ENCODE measurements around the gene ANKRD61.
"Not testable (repeated sequence)": the region's sequence is repeated elsewhere in the genome, so short reads cannot be mapped to it uniquely, and the experiment has no call there.

ANKRD61 gene

DNA sequence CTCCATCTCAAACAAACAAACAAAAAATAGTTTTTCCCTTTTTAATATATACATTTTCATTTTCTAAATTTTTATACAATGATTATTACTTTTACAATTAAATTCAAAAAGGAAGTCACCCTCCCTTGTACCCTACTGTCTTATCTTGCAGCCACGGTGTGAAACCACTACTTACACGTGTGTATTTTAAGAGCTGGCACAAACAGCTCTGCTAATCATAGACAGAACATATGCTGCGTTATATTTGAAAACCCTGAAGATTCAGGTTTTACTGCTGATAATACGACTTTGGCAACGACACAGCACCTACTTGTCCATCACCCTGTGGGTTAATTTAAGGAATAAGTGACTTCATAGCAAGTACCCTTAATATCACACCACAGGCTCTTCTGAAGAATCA, 991 bp downstream of the ANKRD61 start:
- no peak for FAIRE-seq

DNA sequence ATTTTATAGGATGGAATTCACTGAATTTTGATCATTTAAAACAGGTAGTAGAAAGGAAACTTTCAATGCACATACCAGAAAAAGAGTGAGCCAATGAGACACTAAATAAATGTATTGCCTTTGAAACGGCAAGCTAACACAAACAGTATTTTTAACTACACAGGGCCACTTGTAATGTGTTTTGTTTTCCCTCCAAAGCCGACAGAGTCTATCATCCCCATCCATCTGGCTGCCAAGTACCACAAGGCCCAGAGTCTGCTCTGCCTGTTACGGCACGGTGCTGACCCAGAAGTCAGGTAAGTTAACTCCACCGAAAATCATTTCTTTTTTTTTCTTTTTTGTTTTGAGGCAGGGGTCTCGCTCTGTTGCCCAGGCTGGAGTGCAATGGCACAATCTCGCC, 1.5 kb downstream of the ANKRD61 start:
- FAIRE-seq, result no peak

GRCh38 chr7:6035165-6035564, 4.0 kb downstream of the ANKRD61 start:
- no peak for FAIRE-seq

- no peak for FAIRE-seq
Measured at GRCh38 chr7:6035686-6036085, 4.5 kb downstream of the ANKRD61 start.

DNA sequence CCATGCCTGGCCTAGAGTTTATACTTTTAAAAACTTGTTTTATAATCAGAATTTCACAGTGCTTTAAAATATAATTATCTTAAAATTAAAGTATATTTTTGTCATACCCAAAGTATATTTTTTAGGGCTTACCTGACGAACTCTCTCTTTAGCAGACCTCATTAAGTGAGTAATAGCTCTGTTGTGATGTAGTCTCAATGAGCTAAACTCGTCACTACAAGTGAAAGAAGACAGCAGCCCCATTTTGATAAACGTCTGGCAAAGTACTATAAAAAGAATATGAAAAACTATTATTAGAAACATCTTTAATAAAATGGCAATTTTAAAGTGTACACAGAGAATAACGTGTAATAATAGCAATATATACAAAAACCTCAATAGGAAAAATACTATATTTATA, 18.6 kb downstream of the ANKRD61 start:
- no peak for FAIRE-seq

DNA sequence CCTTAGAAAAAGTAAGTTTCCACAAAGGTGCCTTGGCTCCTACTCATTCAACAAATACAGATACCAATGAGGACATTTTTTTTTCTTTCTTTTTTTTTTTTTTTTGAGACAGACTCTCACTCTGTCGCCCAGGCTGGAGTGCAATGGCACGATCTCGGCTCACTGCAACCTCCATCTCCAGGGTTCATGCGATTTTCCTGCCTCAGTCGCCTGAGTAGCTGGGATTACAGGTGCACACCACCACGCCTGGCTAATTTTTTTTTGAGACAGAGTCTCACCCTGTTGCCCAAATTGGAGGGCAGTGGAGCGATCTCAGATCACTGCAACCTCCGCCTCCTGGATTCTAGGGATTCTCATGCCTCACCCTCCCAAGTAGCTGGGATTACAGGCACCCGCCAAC, 20.0 kb downstream of the ANKRD61 start:
- FAIRE-seq, result not testable (repeated sequence)

- FAIRE-seq, result no peak
Measured at GRCh38 chr7:6056616-6057015, 25.4 kb downstream of the ANKRD61 start.

DNA sequence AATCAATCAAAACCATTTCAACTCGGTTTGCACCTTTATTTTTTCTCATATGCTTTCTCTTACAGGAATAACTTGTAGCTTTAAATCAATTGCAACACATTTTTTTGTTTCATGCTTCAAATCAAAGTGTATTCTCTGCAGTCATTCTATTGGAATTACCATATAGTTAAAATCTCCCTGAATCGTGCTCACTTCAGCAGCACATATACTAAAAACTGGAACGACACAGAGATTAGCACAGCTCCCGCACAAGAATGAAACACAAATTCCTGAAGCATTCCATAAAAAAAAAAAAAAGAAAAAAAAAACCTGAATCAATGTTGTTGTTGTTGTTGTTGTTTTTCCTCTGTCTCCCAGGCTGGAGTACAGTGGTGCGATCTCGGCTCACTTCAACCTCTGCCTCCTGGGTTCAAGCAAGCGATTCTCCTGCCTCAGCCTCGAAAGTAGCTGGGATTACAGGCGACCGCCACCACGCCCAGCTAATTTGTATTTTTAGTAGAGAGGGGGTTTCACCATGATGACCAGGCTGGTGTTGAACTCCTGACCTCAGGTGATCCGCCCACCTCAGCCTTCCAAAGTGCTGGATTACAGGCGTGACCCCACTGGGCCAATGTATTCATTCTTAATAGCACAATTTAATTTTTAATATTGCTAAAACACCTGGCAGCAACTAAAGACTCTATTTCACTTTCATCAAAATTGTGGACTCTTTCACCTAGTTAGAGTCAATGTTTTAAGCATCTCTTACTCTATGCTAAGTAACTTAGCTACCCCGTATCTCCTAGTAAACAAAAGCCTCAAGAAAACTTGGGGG, 26.3 kb downstream of the ANKRD61 start:
- FAIRE-seq, result no peak

DNA sequence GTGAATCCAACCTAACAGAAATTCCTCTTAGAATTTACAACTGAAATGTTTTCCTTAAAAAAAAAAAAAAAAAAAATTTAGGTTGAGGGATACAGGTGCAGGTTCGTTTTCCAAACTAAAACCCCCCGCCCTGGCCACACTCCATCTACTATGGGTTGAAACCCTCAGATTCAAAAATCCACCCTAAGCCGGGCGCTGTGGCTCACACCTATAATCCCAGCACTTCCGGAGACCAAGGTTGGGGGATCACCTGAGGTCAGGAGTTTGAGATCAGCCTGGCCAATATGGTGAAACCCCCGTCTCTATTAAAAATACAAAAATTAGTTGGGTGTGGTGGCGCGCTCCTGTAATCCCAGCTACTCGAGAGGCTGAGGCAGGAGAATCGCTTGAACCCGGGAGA, 28.8 kb downstream of the ANKRD61 start:
- FAIRE-seq, result not testable (repeated sequence)

DNA sequence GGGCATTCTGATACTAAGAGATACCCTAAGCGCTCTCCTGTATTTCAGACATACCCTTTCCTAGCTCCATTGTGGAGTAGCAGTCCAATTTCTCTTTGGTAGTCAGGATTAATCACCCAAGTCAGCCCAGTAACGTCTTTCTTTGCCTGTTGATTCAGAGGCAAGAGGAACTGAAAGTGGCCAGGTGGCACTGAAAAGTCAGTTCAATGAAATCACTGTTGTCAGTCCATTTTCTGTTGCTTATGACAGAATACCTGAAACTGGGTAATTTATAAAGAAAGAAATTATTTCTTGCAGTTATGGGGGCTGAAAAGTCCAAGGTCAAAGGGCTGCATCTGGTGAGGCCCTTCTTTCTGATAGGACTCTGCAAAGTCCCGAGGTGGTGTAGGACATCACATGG, 40.2 kb downstream of the ANKRD61 start:
- no peak for FAIRE-seq

DNA sequence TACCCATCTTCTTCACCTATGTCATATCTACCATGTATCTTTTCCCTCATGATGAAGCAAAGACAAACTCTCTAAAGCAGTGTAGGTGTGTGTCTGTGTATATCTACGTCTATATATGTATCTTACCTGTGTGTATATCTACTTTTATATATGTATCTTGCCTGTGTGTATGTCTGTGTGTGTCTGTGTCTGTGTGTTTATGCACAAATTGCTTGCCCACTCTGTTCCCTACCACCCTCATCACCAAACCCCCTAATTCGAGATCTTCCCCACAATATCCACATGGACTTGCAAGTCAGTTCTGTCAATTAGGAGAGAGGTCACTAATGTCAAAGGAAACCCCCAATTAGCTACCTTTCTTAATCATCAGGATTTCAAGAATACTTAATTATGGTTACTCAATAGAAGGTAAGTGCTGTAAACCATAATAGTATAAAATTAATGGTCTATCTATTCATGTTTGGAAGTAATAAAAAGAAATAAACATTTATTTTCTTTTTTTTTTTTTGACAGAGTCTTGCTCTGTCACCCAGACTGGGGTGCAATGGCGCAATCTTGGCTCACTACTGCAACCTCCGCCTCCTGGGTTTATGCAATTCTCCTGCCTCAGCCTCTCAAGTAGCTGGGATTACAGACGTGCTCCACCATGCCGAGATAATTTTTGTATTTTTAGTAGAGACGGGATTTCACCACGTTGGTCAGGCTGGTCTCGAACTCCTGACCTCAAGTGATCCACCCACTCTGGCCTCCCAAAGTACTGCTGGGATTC, 43.6 kb downstream of the ANKRD61 start:
- no peak for FAIRE-seq

DNA sequence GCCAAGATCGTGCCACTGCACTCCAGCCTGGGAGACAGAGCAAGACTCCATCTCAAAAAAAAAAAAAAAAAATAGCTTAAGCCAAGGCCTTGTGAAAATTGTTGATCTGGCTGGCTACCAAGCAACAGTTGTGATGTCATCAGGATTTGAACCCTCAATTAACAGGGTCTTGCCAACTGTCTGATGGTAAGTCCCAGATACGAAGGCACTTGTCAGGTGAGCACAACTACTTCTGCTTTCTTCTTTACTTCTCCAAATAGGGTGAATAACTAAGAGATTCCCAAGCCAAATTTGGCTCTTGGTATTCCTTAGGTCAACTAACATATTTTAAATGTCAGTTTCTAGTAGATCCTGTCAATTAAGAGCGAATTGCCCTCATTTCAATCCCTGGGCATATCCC, 47.4 kb downstream of the ANKRD61 start:
- FAIRE-seq, result no peak

DNA sequence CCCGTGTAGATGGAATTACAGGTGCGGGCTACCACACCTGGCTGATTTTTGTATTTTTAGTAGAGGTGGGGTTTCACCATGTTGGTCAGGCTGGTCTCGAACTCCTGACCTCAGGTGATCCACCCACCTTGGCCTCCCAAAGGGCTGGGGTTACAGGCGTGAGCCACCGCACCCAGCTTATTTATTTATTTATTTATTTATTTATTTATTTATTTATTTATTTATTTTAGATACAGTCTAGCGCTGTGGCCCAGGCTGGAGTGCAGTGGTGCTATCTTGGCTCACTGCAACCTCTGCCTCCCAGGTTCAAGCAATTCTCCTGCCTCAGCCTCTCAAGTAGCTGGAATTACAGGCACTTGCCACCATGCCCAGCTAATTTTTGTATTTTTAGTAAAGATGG, 51.9 kb downstream of the ANKRD61 start:
- not testable (repeated sequence) for FAIRE-seq

All from A204.1 (cell line).